ENCODE results near the gene RNF220.

Gene RNF220

GRCh38 chr1:44464361-44464760 is 59.3 kb downstream of the RNF220 start:
- POLR2A ChIA-PET = no interaction called here
- H3K4me1 ChIP-seq (ENCODE audit: control insufficient read depth, insufficient read depth, low read length) = no peaks in the 10 kb centered on the region
- H3K36me3 ChIP-seq (ENCODE audit: control insufficient read depth in 2 of 2, insufficient read depth in 1 of 2, low read length in 2 of 2) = no peaks in the 10 kb centered on the region
- TF ChIP-seq ZNF658 (tag by site-specific recombination; IDR thresholded peaks at IDR 0.05) = no peak
- TF ChIP-seq ZNF157 (tag by site-specific recombination; IDR thresholded peaks at IDR 0.05) = no peak
- TF ChIP-seq ZNF707 (tag by site-specific recombination; IDR thresholded peaks at IDR 0.05) = no peak
- TF ChIP-seq ZNF610 (tag by site-specific recombination; IDR thresholded peaks at IDR 0.05; ENCODE audit: borderline replicate concordance) = no peak
- TF ChIP-seq ZFP69B (tag by site-specific recombination; IDR thresholded peaks at IDR 0.05) = no peak
- TF ChIP-seq ZNF654 (tag by site-specific recombination; IDR thresholded peaks at IDR 0.05; ENCODE audit: low read depth) = no peak
- no peak for TF ChIP-seq SALL2 (tag by site-specific recombination; IDR thresholded peaks at IDR 0.05; ENCODE audit: borderline replicate concordance)
- TF ChIP-seq ZNF639 (tag by site-specific recombination; IDR thresholded peaks at IDR 0.05) = no peak
- TF ChIP-seq ZSCAN5A (tag by site-specific recombination; IDR thresholded peaks at IDR 0.05) = no peak
- TF ChIP-seq ZNF140 (tag by site-specific recombination; IDR thresholded peaks at IDR 0.05) = no peak
- TF ChIP-seq ZNF660 (tag by site-specific recombination; IDR thresholded peaks at IDR 0.05) = no peak
- TF ChIP-seq ATF2 (tag by site-specific recombination; IDR thresholded peaks at IDR 0.05; ENCODE audit: low read depth) = no peak
- no peak for TF ChIP-seq ZNF571 (tag by site-specific recombination; IDR thresholded peaks at IDR 0.05)
- no peak for TF ChIP-seq ZNF514 (tag by site-specific recombination; IDR thresholded peaks at IDR 0.05)
- TF ChIP-seq ZNF214 (tag by site-specific recombination; IDR thresholded peaks at IDR 0.05; ENCODE audit: borderline replicate concordance) = no peak
- CTCF ChIA-PET = interaction anchor here (1.2 kb wide), 1 partner anchor 87 kb away, joined by 3 read pairs; no protein-coding TSS in a partner anchor
- no peak overlapping the region for H3K27ac ChIP-seq (ENCODE audit: extremely low read depth, low read depth, low read length)
- H3K9me3 ChIP-seq (ENCODE audit: control insufficient read depth, insufficient read depth, low read depth, low read length) = no peaks in the 10 kb centered on the region
- H3K4me3 ChIP-seq (ENCODE audit: low read depth, low read length) = no peak overlapping the region

- Histone ChIP-seq H3K9me3 (ENCODE audit: control insufficient read depth, insufficient read depth, low read depth, low read length) (no peaks in the 10 kb centered on the region), H3K27ac (ENCODE audit: extremely low read depth, low read depth, low read length) (no peak overlapping the region), H3K4me1 (ENCODE audit: control insufficient read depth, insufficient read depth, low read length) (no peaks in the 10 kb centered on the region), H3K36me3 (ENCODE audit: control insufficient read depth in 2 of 2, insufficient read depth in 1 of 2, low read length in 2 of 2) (no peaks in the 10 kb centered on the region), H3K4me3 (ENCODE audit: low read depth, low read length) (no peak overlapping the region)
- POLR2A ChIA-PET = no interaction called here
- CTCF ChIA-PET = interaction anchor here (0.6 kb wide), 1 partner anchor 375 kb away, joined by 4 read pairs; no protein-coding TSS in a partner anchor
- TF ChIP-seq ZNF2 (tag by site-specific recombination; IDR thresholded peaks at IDR 0.05) (no peak), ZNF621 (tag by site-specific recombination; IDR thresholded peaks at IDR 0.05) (no peak), GLIS1 (tag by site-specific recombination; IDR thresholded peaks at IDR 0.05) (no peak), ZNF132 (tag by site-specific recombination; IDR thresholded peaks at IDR 0.05; ENCODE audit: borderline replicate concordance) (no peak), GLI4 (tag by site-specific recombination; IDR thresholded peaks at IDR 0.05) (no peak), ZNF239 (tag by site-specific recombination; IDR thresholded peaks at IDR 0.05) (no peak), ZNF280D (tag by site-specific recombination; IDR thresholded peaks at IDR 0.05) (no peak), ZNF692 (tag by site-specific recombination; IDR thresholded peaks at IDR 0.05) (no peak), WT1 (tag by site-specific recombination; IDR thresholded peaks at IDR 0.05) (no peak), ZNF391 (tag by site-specific recombination; IDR thresholded peaks at IDR 0.05; ENCODE audit: borderline replicate concordance, low read depth) (no peak), ZSCAN16 (tag by site-specific recombination; IDR thresholded peaks at IDR 0.05) (no peak), KLF1 (tag by site-specific recombination; IDR thresholded peaks at IDR 0.05) (no peak), ZNF174 (tag by site-specific recombination; IDR thresholded peaks at IDR 0.05) (no peak), ZNF544 (tag by site-specific recombination; IDR thresholded peaks at IDR 0.05) (no peak), ZNF530 (tag by site-specific recombination; IDR thresholded peaks at IDR 0.05; ENCODE audit: low read depth) (no peak)
These were observed 62.5 kb downstream of the RNF220 start for GRCh38 chr1:44467566-44467965.
